GM12878 (cell line): ENCODE measurements around the gene C4B. TPM values are rescaled to one million over a fixed set of nuclear protein-coding genes. Genes with fewer than 3 reads are reported as not detected.
"Not testable (repeated sequence)": the region's sequence is repeated elsewhere in the genome, so short reads cannot be mapped to it uniquely, and the experiment has no call there.

Experiments used
- ATAC-seq: fragments of 200-7000 bp; cut with Tn5 transposase; 3 replicates; pipeline ENCODE4 v1.9.1; 2020; ENCODE audit warnings: mild to moderate bottlenecking, moderate library complexity
- Bru-seq: library from RNA; stranded (reverse); fragments of 400-500 nt; gene quantifications from one replicate; lab custom pipeline; 2021; lab: Mats Ljungman, UMichigan
- BruChase-seq, 2 experiments: library from RNA; stranded (reverse); fragments of 400-500 nt; gene quantifications; one replicate each; lab custom pipeline; 2021; lab: Mats Ljungman, UMichigan
- BruUV-seq: library from RNA; stranded (reverse); fragments of 400-500 nt; replicated peaks from 2 replicates; lab custom pipeline; 2021; lab: Mats Ljungman, UMichigan
- CTCF ChIA-PET: fragments of 300-600 bp; sonication (Branson Sonifier 250); formaldehyde crosslinking; extraction: SDS; loops from one replicate; lab custom pipeline; 2021; ENCODE audit warnings: inconsistent platforms; lab: Yijun Ruan, JAX
- POLR2A ChIA-PET: fragments of 350-600 bp; formaldehyde crosslinking; extraction: SDS; loops from one replicate; lab custom pipeline; 2021; ENCODE audit warnings: inconsistent platforms; lab: Charles Lee
- RAD21 ChIA-PET: fragments of 300-600 bp; sonication (Branson Sonifier 250); formaldehyde crosslinking; loops from one replicate; lab custom pipeline; 2023; ENCODE audit warnings: antibody characterized with exemption; ENCODE audit not compliant: unreplicated experiment; lab: Charles Lee
- SMC1A ChIA-PET: fragments of 300-600 bp; sonication (Branson Sonifier 250); formaldehyde crosslinking; loops from one replicate; lab custom pipeline; 2023; ENCODE audit not compliant: unreplicated experiment, uncharacterized antibody; lab: Charles Lee
- DNase-seq: peaks from one replicate; pipeline ENCODE4 v3.0.0-alpha.2; 2011; ENCODE audit warnings: low read depth, low spot score
- FAIRE-seq: peaks from 3 replicates; lab custom pipeline; 2011; peaks lifted over from hg19 to GRCh38; lab: Jason Lieb, UNC
- H2AFZ ChIP-seq: 2 replicates; pipeline ENCODE4 v1.6.0; 2011; ENCODE audit warnings: low read depth, low read length, control low read depth; ENCODE audit not compliant: control insufficient read depth
- H3K27ac ChIP-seq: 2 replicates; pipeline ENCODE4 v1.5.1; 2011; ENCODE audit warnings: control low read depth; ENCODE audit not compliant: control insufficient read depth, insufficient read depth
- H3K27me3 ChIP-seq, 2 experiments: replicated peaks in 1 of 2; 2 replicates each; pipeline versions ENCODE4 v1.6.0 to v1.6.1; 2011; ENCODE audit warnings: low read length in 1 of 2; ENCODE audit not compliant: control insufficient read depth in 2 of 2, insufficient read depth in 2 of 2
- H3K36me3 ChIP-seq, 2 experiments: 2 replicates each; pipeline ENCODE4 v1.5.1; 2011; ENCODE audit warnings: low read length in 1 of 2; ENCODE audit not compliant: control insufficient read depth in 2 of 2, insufficient read depth in 2 of 2
- H3K4me1 ChIP-seq: 2 replicates; pipeline ENCODE4 v1.6.1; 2011; ENCODE audit warnings: mild to moderate bottlenecking, low read length, moderate library complexity, mixed read lengths; ENCODE audit not compliant: control insufficient read depth, insufficient read depth
- H3K4me2 ChIP-seq: 2 replicates; pipeline ENCODE4 v1.6.0; 2011; ENCODE audit warnings: control low read depth; ENCODE audit not compliant: control insufficient read depth, insufficient read depth
- H3K4me3 ChIP-seq: fragments of 200-600 bp; sonication (generic); 2 replicates; pipeline ENCODE4 v1.5.1; 2016
- H3K79me2 ChIP-seq: 2 replicates; pipeline ENCODE4 v1.6.0; 2011; ENCODE audit warnings: low read length; ENCODE audit not compliant: control insufficient read depth, insufficient read depth
- H3K9ac ChIP-seq: 2 replicates; pipeline ENCODE4 v1.8.0; 2011; ENCODE audit warnings: low read length, control low read depth, mixed read lengths; ENCODE audit not compliant: control insufficient read depth, insufficient read depth
- H3K9me3 ChIP-seq: replicated peaks from 3 replicates; pipeline ENCODE4 v1.5.1; 2011; ENCODE audit warnings: mild to moderate bottlenecking, low read length; ENCODE audit not compliant: control insufficient read depth, insufficient read depth
- H4K20me1 ChIP-seq: 2 replicates; pipeline ENCODE4 v1.6.0; 2011; ENCODE audit not compliant: control insufficient read depth, insufficient read depth
- POLR2A ChIP-seq: IDR thresholded peaks from 2 replicates; pipeline ENCODE4 v1.6.1; 2011; ENCODE audit warnings: low read depth, mild to moderate bottlenecking, low read length
- YBX1 ChIP-seq: fragments of 450-650 bp; IDR thresholded peaks from 2 replicates; pipeline ENCODE4 v1.6.1; 2016; ENCODE audit warnings: antibody characterized with exemption
- WGBS: methylation state at CpG from one replicate; pipeline ENCODE4 v1.1.6; 2016; ENCODE audit warnings: low lambda C conversion rate; ENCODE audit not compliant: insufficient replicate concordance, insufficient coverage; ENCODE audit errors: missing lambda C conversion rate; 5-methylcytosine and 5-hydroxymethylcytosine counted together
- in situ Hi-C: fragments of 300-500 bp; cut with MboI; formaldehyde crosslinking; loops from 9 replicates; pipeline ENCODE4 v1.14.3; 2018; ENCODE audit warnings: mixed read lengths
- intact Hi-C: fragments of 100-400 bp; cut with micrococcal nuclease; formaldehyde crosslinking; loops from one replicate; pipeline ENCODE4 v1.14.2; 2022; ENCODE audit not compliant: unreplicated experiment
- long read RNA-seq, 2 experiments: library from polyadenylated mRNA; unstranded; transcript quantifications; one replicate each; pipeline ENCODE4 v2.0.0, GENCODE V29; 2019 to 2020
- polyA minus RNA-seq, 3 experiments: library from RNA; depleted of rRNA, polyadenylated mRNA; stranded (reverse); fragments of >200 nt; gene quantifications; 2 replicates each; pipeline ENCODE4 v1.2.3, GENCODE V29; 2011
- polyA plus RNA-seq, 11 experiments: library from polyadenylated mRNA; depleted of rRNA in 4 of 11; unstranded in 6 of 11; stranded (reverse) in 5 of 11; fragments of >200 nt; fragmentation: Nextera tagmentation in 4 of 11; fragmentation: Illumina TruSeq in 1 of 11; extraction: Ambion mirVana in 4 of 11; extraction: Trizol in 1 of 11; gene quantifications; 1 replicate in 1 of 11; 2 replicates in 10 of 11; pipeline versions ENCODE4 v1.2.1 to v1.2.3, GENCODE V29; 2011 to 2016; ENCODE audit warnings: inconsistent platforms in 2 of 11, missing spikeins in 2 of 11, low read depth in 1 of 11
- total RNA-seq, 4 experiments: library from RNA; depleted of rRNA in 3 of 4; stranded (reverse); fragments of >200 nt in 3 of 4; fragmentation: Illumina TruSeq in 1 of 4; extraction: Trizol in 1 of 4; gene quantifications; 2 replicates each; pipeline versions ENCODE4 v1.2.1 to v1.2.3, GENCODE V29; 2013 to 2021

C4B gene
- 2.8 and 5.9 TPM in 2 replicates for total RNA-seq (2013; cell fraction: nucleolus; rRNA removed)
- 2.4 and 3.2 TPM in 2 replicates for total RNA-seq (2014; rRNA removed)
- total RNA-seq (2014; rRNA removed; fragmentation: Illumina TruSeq; extraction: Trizol): 1.1 TPM in 2 replicates
- 3.1 and 5.6 TPM in 2 replicates for total RNA-seq (2021)
- polyA plus RNA-seq (2011; ENCODE audit: low read depth): 2.5 TPM
- polyA plus RNA-seq (2011; rRNA removed): 0.89 and 2.0 TPM in 2 replicates
- polyA plus RNA-seq (2011; cell fraction: cytosol; rRNA removed): 1.8 and 3.4 TPM in 2 replicates
- 20.4 and 21.5 TPM in 2 replicates for polyA plus RNA-seq (2011; cell fraction: nucleus; rRNA removed)
- 3.6 and 4.2 TPM in 2 replicates for polyA plus RNA-seq (2012)
- polyA plus RNA-seq (2014; fragmentation: Illumina TruSeq; extraction: Trizol): 0.43 and 1.7 TPM in 2 replicates
- polyA plus RNA-seq (2014; fragmentation: Nextera tagmentation; extraction: Ambion mirVana): under 1 TPM in 1 of 2 experiments, not detected in 1; 0.13 TPM
- 2.4 and 4.6 TPM in 2 replicates for polyA plus RNA-seq (2014; rRNA removed)
- under 1 TPM; 0.62 to 0.86 TPM for polyA plus RNA-seq (2016; fragmentation: Nextera tagmentation; extraction: Ambion mirVana)
- 1.8 and 4.5 TPM in 2 replicates for polyA minus RNA-seq (2011; rRNA and poly(A)+ RNA removed)
- polyA minus RNA-seq (2011; cell fraction: cytosol; rRNA and poly(A)+ RNA removed): 0.53 TPM in 1 of 2 replicates, not detected in the other
- polyA minus RNA-seq (2011; cell fraction: nucleus; rRNA and poly(A)+ RNA removed): 6.8 and 13.0 TPM in 2 replicates
- Bru-seq, nascent RNA: percentile 17 among the genes with signal in this experiment
- BruChase-seq, experiment 1, labeled RNA remaining after a 6-hour chase: percentile 22 among the genes with signal in this experiment
- BruChase-seq, experiment 2, labeled RNA remaining after a 2-hour chase: percentile 21 among the genes with signal in this experiment
- long read RNA-seq, experiment 1: 0 reads
- long read RNA-seq, experiment 2: 0 reads

- RAD21 ChIA-PET: not testable (repeated sequence)
Observed at GRCh38 chr6:32014547-32014946, at the start of gene C4B. Gene C4B (plus strand): TSS chr6:32014795. CDS start chr6:32014846, 51 bp downstream.

GRCh38 chr6:31965700-31966099, 48.9 kb upstream of the C4B start:
- Histone ChIP-seq H4K20me1 (no peaks in the 10 kb centered on the region), H3K4me3 (no peak overlapping the region), H3K9ac (no peak overlapping the region), H3K4me2 (no peak overlapping the region), H3K79me2 (peaks cover 3% of the 10 kb centered on the region), H3K36me3 (peaks cover 26 to 29% of the 10 kb centered on the region in 2 experiments), H3K4me1 (peaks cover 5% of the 10 kb centered on the region; the same call in 1 of the 2 replicates), H3K27ac (no peak overlapping the region), H3K27me3 (no peaks in the 10 kb centered on the region), H2AFZ (no peak overlapping the region), H3K9me3 (no peaks in the 10 kb centered on the region)
- ChIA-PET SMC1A (interaction anchor here (0.6 kb wide), 2 partner anchors 327 to 391 kb away, joined by 3 read pairs; no protein-coding TSS in a partner anchor), POLR2A (no interaction called here), RAD21 (no interaction called here), CTCF (no interaction called here)
- TF ChIP-seq POLR2A (0 out of 2 replicates have a peak, but pooled peaks have one; percentile 25), YBX1 (no peak)
- ATAC-seq: no peak
- no peak for FAIRE-seq
- BruUV-seq: no TSS peak
- intact Hi-C loops (no loop called here), in situ Hi-C loops (no loop called here)
- 89% methylated on average over 13 of the region's 13 CpGs for WGBS
- DNase-seq: no peak

More at GRCh38 chr6:32014547-32014946, at the start of gene C4B:
- H3K27ac ChIP-seq, H3K36me3 ChIP-seq, POLR2A ChIA-PET, H3K4me3 ChIP-seq, H3K27me3 ChIP-seq, H3K79me2 ChIP-seq, BruUV-seq, H4K20me1 ChIP-seq, H3K9ac ChIP-seq, intact Hi-C loops, H3K4me2 ChIP-seq, H2AFZ ChIP-seq, SMC1A ChIA-PET, DNase-seq, CTCF ChIA-PET, H3K4me1 ChIP-seq, FAIRE-seq, ATAC-seq, H3K9me3 ChIP-seq, in situ Hi-C loops: not testable (repeated sequence)
- no CpG with 5 or more reads among the region's 6 CpGs for whole genome bisulfite sequencing
